Stimulated activated CD8-positive, alpha-beta memory T cell treated with anti-CD3 and anti-CD28 coated beads, Interleukin-2, amount 100 ng/mL, for 1 hour (primary cell): ENCODE measurements around the gene SPCS2.
"Not testable (repeated sequence)": the region's sequence is repeated elsewhere in the genome, so short reads cannot be mapped to it uniquely, and the experiment has no call there.

Experiments
- DNase-seq, 2 donors: peaks; one replicate each; pipeline ENCODE4 v3.0.0-alpha.2; 2020; ENCODE audit warnings: low read depth in 2 of 2

The SPCS2 gene

DNA sequence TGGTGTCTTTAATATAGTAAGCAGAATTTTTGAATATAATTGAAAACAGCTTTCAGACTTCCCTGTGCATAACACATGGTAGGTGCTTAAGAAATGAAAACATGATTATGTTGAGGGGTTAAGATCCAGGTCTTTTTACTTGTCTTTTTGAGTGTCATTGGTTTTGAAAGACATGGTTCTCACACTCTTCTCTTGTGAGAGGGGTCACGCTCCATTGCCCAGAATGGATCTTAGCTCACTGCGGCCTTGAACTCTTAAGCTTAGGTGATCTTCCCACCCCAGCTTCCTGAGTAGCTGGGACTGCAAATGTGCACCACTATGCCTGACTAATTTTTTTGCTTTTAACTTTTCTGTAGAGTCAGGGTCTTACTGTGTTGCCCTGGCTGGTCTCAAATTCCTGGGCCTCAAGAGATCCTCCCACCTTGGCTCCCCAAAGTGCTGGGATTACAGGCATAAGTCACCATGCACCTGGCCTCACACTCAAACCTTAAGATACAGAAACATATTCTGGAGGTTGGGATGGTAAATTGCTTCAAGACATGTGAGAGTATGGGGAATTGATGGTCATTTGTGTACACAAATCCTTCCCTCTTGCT is 1.4 kb downstream of the SPCS2 start:
- no peak for DNase-seq

DNA sequence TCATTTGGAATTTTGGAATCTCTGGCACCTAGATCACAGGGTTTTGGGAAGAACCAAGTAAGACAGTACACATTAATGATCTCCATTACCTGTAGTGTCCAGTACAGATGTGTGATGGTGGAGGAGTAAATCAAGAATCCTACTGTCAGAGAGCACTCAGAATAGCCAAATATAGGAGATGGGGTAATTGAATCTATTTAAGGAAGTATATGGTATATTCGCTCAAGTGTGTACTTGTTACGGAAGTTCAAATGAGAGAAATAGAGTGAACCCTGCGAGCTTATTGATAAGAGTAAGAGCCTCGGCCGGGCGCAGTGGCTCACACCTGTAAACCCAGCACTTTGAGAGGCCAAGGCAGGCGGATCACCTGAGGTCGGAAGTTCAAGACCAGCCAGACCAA is 2.2 kb downstream of the SPCS2 start:
- DNase-seq: no peak

- DNase-seq: no peak
Observed at GRCh38 chr11:74952752-74953151, 3.7 kb downstream of the SPCS2 start.

DNA sequence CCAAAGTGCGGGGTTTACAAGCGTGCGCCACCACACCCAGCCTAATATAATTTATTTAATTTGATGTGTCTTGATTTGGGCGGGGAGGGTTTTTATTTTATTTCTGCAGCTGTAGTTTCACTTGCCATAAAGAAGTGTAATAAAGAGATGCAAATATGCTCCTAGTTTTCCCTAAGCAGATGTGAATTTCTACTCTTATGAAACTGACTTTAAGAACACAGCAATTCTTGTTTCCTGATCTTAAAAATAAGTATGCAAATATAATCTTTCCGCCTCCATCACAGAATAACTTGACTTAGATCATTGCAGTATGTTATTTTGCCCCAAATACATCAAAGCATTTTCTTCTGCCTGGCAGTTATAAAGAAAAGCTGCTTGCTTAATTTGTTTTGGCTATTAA is 4.4 kb downstream of the SPCS2 start:
- no peak for DNase-seq

DNA sequence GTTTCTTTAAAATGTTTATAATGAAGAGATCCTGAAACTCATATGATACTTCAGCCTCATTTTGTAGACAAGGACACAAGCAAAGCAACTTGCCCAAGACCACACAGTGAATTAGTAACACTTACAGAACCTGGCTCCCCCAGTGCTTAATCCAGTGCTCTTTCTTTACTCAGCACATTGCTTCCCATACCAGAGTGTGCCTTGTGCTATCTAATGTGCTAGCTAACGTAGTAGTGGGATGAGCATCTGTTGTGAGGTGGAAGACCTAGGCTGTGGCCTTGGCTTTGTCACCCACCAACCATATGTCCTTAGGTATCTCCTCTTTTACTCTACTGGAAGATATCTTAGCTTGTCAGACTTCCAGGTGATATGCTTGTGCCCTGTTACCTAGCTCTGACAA is 5.1 kb downstream of the SPCS2 start:
- DNase-seq: no peak

GRCh38 chr11:74956397-74957015 is 7.4 kb downstream of the SPCS2 start:
- no peak for DNase-seq

DNA sequence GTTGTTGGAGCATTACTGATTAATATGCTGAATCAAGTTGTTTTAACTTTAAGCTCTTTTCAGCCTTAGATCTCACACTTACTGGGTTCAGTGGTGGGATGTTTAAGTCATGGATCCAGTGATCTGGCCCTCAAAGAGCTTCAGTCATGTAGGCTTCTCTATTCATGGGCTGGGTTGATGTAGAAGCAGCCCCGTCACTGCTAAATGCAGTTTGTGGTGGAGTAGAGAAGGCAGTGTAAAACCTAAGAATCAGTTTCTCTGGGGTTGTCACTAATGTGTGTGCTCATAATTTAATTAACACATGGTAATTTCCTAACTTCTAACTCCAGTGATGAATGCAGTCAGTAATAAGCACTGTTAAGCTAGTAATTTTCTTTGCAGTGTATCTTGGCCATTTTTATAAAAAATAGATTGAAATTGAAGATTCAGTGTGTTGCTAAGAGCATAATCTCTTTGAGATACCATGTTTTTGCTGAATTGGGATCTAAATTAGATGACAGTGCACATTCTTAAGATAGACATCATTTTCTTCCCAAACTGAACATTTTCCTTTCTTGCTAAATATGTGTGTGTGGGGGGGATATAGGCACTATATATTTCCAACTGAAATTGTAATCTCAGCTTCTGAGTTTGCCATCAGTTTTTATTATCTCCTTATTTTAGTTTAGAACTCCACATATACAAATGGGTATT is 9.0 kb downstream of the SPCS2 start:
- no peak for DNase-seq

DNA sequence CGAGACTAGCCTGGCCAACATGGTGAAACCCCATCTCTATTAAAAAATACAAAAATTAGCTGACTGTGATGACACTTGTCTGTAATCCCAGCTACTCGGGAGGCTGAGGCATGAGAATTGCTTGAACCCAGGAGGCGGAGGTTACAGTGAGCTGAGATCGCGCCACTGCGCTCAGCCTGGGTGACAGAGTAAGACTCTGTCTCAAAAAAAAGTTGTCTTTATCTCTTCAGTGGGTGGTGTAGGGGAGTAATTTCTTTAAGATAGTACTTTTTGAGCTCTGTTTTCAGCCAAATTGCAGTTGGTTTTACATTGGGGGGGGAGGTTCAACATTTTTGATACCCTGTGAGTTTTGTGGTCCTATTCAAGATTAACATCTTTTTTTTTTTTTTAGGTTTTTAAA is 11.1 kb downstream of the SPCS2 start:
- DNase-seq: not testable (repeated sequence)

DNA sequence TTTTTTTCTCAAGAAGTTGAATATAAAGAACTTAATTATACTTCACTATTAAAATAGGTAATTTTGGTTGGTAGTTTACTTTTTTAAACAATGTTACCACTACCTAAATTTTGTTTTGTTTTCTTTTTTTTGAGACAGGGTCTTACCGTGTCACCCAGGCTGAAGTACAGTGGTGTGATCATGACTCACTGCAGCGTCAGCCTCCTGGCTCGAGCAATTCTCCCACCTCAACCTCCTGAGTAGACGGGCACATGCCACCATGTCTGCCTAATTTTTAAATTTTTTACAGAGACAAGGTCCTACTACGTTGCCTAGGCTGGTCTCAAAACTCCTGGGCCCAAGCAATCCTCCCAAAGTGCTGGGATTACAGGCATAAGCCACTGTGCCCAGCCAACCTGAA is 17.6 kb downstream of the SPCS2 start:
- no peak for DNase-seq

DNA sequence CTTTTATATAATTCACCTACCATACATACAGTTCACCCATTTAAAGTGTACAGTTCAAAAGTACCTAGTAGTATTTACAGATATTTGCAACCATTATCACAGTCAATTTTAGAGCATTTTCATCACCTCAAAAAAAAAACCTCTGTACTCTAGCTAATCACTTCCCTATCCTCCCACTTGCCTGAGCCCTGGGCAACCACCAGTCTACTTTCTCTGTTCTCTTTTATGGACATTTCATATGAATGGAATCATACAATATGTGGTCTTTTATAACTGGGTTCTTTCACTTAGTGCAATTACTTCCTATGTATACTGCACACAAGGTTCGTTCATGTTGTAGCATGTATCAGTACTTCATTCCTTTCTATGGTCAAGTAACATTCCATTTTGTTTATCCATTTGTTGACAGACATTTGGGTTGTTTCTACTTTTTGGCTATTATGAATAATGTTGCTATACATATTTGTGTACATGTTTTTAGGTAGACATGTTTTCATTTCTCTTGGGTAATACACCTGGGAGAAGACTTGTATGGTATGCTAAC is 21.9 kb downstream of the SPCS2 start:
- DNase-seq: no peak

- no peak for DNase-seq
Observed at GRCh38 chr11:74971424-74971823, 22.4 kb downstream of the SPCS2 start.

DNA sequence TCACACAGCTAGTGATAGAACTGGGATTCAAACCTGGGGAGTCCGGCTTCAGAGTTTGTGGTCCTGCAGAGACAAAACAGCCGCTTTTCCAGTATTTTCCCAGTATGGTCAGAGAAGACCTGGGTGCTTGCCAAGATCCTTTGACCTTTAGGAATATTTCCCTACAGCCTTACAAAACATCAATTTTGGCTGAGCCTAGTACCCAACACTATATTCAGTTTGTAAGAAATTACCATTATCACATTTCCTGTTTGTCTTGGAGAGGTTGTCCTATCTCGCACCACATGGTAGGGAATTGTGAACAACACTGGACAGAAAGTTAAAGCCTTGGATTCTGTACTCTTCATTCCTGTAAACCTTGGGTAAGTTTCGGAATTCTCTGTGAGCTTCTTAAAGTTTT is 29.0 kb downstream of the SPCS2 start:
- DNase-seq: no peak

DNA sequence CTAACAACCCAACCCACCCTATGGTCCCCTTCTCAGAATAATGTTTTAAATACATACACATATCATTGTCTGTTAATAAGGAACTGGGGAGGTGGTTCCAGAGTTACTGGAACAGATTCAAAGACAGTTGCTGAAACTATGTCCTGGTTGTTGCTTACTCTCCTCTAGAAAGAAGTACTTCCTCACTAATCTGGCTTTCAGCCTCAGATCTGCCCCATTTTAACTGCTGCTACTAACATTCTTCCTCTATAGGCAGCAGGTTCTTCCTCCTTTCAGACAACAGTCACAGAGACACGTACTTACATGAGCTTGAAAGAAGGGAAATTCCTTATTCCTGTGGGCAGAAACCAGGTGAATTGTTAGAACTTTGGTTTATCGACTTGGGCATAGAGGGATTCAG is 31.6 kb downstream of the SPCS2 start:
- DNase-seq: no peak

DNA sequence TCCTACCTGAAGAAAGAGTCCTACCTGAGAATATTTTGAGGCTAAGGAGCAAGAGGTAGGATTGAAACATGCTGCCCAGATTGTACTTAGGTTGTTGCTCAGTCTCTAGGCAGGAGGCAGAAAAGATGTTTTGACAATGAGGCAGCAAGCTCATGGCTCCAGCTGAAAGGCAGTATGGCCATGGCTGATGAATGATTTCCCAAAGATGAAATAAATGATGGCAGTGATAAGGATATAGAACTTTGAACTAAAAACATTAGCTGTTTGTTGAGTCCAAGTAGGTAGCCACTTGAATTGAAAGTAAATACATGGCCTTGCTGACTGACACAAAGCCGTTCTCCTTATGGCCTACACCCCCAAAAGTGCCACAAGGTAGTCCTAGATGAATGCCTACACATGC is 32.8 kb downstream of the SPCS2 start:
- no peak for DNase-seq

DNA sequence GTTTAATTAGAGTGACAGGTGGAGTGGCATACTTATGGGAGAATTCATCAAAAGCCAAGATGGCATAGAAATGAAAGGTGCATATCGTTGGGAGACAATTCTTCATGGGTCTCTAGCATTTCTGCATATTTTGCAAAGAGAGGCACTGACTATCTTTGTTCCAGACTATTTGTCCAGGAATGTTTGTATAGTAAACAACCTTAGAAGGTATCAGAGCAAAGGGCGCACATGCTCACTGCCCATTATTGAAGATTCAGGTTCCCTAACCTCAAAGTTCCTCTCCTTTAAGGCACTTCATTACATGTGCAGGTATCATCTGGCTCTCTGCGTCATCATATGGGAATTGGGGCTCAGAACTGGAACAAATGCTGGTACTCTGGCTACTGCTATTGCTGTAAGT is 35.0 kb downstream of the SPCS2 start:
- no peak for DNase-seq

DNA sequence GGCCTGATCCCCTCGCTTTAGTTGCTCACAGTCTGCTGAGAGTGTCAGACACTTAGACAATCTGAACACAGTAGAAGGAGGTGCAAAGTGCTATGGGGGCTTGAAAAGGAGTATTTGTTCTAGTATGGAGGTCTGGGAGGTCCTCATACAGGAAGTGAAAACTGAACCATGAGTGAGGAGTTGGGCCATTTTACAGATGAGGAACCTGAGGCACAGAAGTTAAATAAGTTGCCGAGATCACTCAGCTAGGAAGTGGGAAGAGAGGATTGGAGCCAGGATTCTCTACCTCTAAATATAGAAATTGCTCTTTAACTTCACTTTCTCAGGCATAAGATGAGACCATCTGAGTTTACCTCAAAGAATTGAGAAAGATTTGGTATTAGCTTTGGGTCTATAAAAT is 35.7 kb downstream of the SPCS2 start:
- DNase-seq: no peak

DNA sequence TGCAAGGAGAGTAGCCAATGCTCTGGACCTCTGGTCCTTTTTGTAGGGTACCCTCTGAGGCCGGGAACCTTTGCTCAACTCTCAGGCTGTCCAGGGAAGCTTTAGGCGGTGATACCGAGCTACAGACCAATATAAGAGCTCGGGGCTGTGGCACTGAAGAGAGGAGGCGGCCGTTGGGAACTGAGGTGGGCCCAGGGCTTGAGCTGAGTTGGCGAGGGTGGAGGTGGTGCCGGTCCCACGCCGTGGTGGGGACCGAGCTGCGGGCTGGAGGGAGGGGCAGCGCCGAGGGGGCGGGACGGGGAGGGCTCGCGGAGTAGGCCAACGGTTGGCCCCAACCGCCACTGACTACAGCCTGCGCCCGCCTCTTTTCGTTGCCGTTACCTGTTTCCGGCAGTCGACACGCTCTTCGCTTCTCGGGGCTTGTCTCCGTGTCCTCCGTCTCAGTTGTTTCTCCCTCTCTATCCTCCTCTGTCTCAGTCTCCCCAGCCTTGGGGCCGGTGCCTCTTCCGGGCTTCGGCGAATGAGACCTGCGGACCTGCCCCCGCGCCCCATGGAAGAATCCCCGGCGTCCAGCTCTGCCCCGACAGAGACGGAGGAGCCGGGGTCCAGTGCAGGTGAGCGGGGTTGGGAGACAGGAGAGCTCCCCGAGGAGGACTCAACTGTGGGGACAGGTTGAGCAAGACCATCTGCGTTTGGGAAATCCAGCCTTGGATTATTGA is 39.6 kb downstream of the SPCS2 start, which contains the start of gene NEU3:
Gene NEU3, plus strand, starts transcription at position 393 of the 719 bp plus-strand sequence. Its CDS starts 128 bp downstream, at position 521.
- peak; percentile 67 to 77 for DNase-seq

GRCh38 chr11:74989260-74989638 is 40.2 kb downstream of the SPCS2 start:
- DNase-seq: no peak

DNA sequence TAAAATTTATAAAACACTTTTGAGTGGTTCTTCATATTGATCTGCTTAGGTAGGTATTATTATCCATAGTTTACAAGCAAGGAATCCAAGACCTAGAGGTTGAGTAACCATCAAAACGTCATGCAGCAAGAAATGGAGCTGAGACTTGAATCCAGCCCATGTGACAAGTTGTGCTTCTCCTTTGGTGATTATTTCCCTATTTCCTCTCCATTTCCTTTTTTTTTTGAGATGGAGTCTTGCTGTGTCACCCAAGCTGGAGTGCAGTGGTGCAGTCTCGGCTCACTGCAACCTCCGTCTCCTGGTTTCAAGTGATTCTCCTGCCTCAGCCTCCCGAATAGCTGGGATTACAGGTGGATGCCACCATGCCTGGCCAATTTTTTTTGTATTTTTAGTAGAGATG is 41.1 kb downstream of the SPCS2 start:
- DNase-seq: not testable (repeated sequence)

DNA sequence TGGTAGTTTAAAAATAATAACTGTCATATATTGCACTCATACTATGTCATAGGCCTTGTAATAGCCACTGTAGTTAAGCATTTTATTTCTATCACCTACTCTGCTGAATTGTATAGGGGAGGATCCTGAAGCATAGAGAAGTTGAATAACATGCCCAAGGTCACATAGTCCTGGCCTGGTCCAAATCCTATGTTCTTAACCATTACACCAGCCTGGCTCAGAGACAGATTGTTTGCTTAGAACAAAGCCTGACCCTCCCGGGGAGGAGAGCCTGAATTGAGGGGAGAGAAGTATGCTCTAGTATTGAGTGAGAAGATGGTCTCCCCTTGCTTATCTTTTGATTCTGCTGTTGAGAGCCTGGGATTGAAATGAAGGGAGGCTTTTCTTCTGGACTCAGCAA is 41.9 kb downstream of the SPCS2 start:
- DNase-seq: no peak

DNA sequence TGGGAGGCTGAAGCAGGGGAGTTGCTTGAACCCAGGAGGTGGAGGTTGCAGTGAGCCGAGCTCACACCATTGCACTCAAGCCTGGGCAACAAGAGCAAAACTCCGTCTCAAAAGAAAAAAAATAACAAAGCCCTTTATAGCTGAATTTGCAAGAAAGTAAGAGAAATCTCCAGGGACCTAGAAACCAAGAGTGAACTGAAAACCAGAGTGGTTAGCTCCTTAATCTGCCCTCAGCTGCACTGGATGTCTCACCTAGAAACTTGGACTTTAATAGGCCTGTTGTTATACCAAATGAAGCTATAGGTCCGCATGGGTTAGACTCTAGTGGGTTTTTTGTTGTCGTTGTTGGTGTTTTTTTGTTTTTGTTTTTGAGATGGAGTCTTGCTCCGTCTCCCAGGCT is 43.8 kb downstream of the SPCS2 start:
- no peak for DNase-seq

- no peak for DNase-seq
Observed at GRCh38 chr11:75000975-75001354, 51.9 kb downstream of the SPCS2 start.
